HG02852 (cell line): ENCODE measurements around the gene TC2N.
"Not testable (repeated sequence)": the region's sequence is repeated elsewhere in the genome, so short reads cannot be mapped to it uniquely, and the experiment has no call there.

Source experiments
- ATAC-seq: cut with Tn5 transposase; IDR thresholded peaks from one replicate; pipeline ENCODE4 v1.9.1; 2021; ENCODE audit warnings: mild to moderate bottlenecking, moderate library complexity; ENCODE audit not compliant: unreplicated experiment

The TC2N gene

GRCh38 chr14:91755570-91756295 is 111.6 kb downstream of the TC2N start:
- no peak for ATAC-seq

GRCh38 chr14:91754819-91755218 is 112.5 kb downstream of the TC2N start:
- ATAC-seq, result no peak

- ATAC-seq, result no peak
Measured at GRCh38 chr14:91754185-91754584, 113.2 kb downstream of the TC2N start.

- ATAC-seq, result no peak
Measured at GRCh38 chr14:91753501-91754128, 113.7 kb downstream of the TC2N start.

- ATAC-seq, result no peak
Measured at GRCh38 chr14:91752961-91753360, 114.4 kb downstream of the TC2N start.

GRCh38 chr14:91751719-91752118 is 115.6 kb downstream of the TC2N start:
- ATAC-seq, result no peak

- ATAC-seq, result no peak
Measured at GRCh38 chr14:91750634-91751198, 116.6 kb downstream of the TC2N start.

- no peak for ATAC-seq
Measured at GRCh38 chr14:91749868-91750267, 117.5 kb downstream of the TC2N start.

GRCh38 chr14:91748049-91748448 is 119.3 kb downstream of the TC2N start:
- no peak for ATAC-seq

GRCh38 chr14:91745344-91745743 is 122.0 kb downstream of the TC2N start:
- ATAC-seq, result no peak

- no peak for ATAC-seq
Measured at GRCh38 chr14:91744068-91744480, 123.3 kb downstream of the TC2N start.

GRCh38 chr14:91743305-91743653 is 124.1 kb downstream of the TC2N start:
- no peak for ATAC-seq

GRCh38 chr14:91742621-91743304 is 124.6 kb downstream of the TC2N start:
- ATAC-seq, result no peak

- not testable (repeated sequence) for ATAC-seq
Measured at GRCh38 chr14:91739867-91740266, 127.5 kb downstream of the TC2N start.

- ATAC-seq, result no peak
Measured at GRCh38 chr14:91737619-91738018, 129.7 kb downstream of the TC2N start.

- ATAC-seq, result no peak
Measured at GRCh38 chr14:91732859-91733477, 134.4 kb downstream of the TC2N start.

- ATAC-seq, result no peak
Measured at GRCh38 chr14:91732439-91732838, 134.9 kb downstream of the TC2N start.

GRCh38 chr14:91731986-91732385 is 135.3 kb downstream of the TC2N start, which contains the start of gene CATSPERB:
TSS of gene CATSPERB (minus strand) at chr14:91732086. CDS start at chr14:91729479, 2,607 bp downstream.
- ATAC-seq, result no peak

GRCh38 chr14:91731018-91731417 is 136.3 kb downstream of the TC2N start:
- no peak for ATAC-seq

- ATAC-seq, result no peak
Measured at GRCh38 chr14:91729756-91730155, 137.6 kb downstream of the TC2N start.
